WERI-Rb-1 (cell line): ENCODE measurements around the gene CCT7.

ENCODE experiments used
- DNase-seq: peaks from one replicate; pipeline ENCODE4 v3.0.0-alpha.2; 2020
- H3K27ac ChIP-seq: fragments of 250-450 bp; sonication (Bioruptor Pico); 2 replicates; pipeline ENCODE4 v1.5.1; 2020; ENCODE audit warnings: mild to moderate bottlenecking, moderate library complexity
- H3K27me3 ChIP-seq: fragments of 250-450 bp; sonication (Bioruptor Pico); 2 replicates; pipeline ENCODE4 v1.5.1; 2021; ENCODE audit warnings: mild to moderate bottlenecking, low read depth, moderate library complexity; ENCODE audit not compliant: insufficient read depth, severe bottlenecking
- H3K36me3 ChIP-seq: fragments of 250-450 bp; sonication (Bioruptor Pico); 2 replicates; pipeline ENCODE4 v1.5.1; 2020; ENCODE audit warnings: mild to moderate bottlenecking, moderate library complexity
- H3K4me3 ChIP-seq: 2 replicates; pipeline ENCODE4 v1.5.1; 2011; ENCODE audit warnings: low read depth, mild to moderate bottlenecking, control low read depth, low read length
- H3K9me3 ChIP-seq: fragments of 250-450 bp; sonication (Bioruptor Pico); 2 replicates; pipeline ENCODE4 v1.5.1; 2021; ENCODE audit warnings: mild to moderate bottlenecking, moderate library complexity; ENCODE audit not compliant: severe bottlenecking
- TF ChIP-seq, protein P1 (sequence below): IDR thresholded peaks from 2 replicates; pipeline ENCODE4 v1.5.1; 2011; ENCODE audit warnings: low read depth, mild to moderate bottlenecking, control low read depth, inconsistent platforms, low read length

The CCT7 gene

DNA sequence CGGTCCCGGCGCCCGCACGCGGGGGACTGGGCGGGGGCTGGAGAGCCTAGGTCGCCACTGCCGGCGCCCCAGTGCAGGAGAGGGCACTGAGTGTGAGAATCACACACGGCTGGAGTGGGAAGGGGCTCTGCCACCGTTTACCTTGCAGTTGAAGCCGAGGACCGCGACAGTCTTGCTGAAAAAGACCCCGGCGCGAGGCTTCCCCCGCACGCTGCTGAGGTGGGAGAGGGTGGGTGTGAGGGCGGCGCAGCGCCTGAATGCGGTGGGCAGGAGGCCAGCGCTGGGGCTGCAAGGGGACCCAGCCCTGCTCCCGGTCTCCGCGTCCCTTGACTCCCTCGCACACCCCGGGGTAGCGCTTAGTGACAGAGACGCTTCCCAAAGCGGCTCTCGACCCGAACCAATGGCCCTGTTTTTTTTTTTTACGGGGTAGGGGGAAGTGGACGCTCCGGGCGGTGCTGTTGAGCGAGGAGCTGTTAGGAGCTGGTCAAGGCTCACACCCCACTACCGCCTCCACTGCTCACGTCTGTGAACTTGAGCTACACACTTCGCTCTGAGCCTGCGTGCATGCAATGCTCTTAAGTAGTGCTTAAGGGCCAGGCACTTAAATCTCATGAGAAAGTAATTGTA, 30.9 kb upstream of the CCT7 start:
- TF ChIP-seq, protein P1, sequence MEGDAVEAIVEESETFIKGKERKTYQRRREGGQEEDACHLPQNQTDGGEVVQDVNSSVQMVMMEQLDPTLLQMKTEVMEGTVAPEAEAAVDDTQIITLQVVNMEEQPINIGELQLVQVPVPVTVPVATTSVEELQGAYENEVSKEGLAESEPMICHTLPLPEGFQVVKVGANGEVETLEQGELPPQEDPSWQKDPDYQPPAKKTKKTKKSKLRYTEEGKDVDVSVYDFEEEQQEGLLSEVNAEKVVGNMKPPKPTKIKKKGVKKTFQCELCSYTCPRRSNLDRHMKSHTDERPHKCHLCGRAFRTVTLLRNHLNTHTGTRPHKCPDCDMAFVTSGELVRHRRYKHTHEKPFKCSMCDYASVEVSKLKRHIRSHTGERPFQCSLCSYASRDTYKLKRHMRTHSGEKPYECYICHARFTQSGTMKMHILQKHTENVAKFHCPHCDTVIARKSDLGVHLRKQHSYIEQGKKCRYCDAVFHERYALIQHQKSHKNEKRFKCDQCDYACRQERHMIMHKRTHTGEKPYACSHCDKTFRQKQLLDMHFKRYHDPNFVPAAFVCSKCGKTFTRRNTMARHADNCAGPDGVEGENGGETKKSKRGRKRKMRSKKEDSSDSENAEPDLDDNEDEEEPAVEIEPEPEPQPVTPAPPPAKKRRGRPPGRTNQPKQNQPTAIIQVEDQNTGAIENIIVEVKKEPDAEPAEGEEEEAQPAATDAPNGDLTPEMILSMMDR, result no peak
- no peaks in the 10 kb centered on the region for H3K36me3 ChIP-seq
- H3K27me3 ChIP-seq, result no peaks in the 10 kb centered on the region
- no peak overlapping the region for H3K27ac ChIP-seq
- no peak for DNase-seq
- H3K9me3 ChIP-seq, result no peaks in the 10 kb centered on the region
- H3K4me3 ChIP-seq, result no peak overlapping the region

DNA sequence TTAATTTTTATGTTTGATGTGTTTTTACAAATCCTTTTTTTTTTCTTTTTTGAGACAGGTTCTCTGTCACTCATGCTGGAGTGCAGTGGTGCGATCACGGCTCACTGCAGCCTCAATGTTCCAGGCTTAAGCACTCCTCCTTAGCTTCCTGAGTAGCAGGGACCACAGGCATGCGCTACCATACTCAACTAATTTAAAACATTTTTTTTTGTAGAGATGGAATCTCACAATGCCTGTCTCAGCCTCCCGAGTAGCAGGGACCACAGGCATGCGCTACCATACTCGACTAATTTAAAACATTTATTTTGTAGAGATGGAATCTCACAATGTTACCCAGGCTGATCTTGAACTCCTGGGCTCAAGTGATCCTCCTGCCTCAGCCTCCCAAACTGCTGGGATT, 28.5 kb upstream of the CCT7 start:
- no peaks in the 10 kb centered on the region for H3K36me3 ChIP-seq
- no peak overlapping the region for H3K4me3 ChIP-seq
- no peaks in the 10 kb centered on the region for H3K9me3 ChIP-seq
- no peaks in the 10 kb centered on the region for H3K27me3 ChIP-seq
- TF ChIP-seq, protein P1, result no peak
- H3K27ac ChIP-seq, result no peak overlapping the region
- DNase-seq, result no peak

DNA sequence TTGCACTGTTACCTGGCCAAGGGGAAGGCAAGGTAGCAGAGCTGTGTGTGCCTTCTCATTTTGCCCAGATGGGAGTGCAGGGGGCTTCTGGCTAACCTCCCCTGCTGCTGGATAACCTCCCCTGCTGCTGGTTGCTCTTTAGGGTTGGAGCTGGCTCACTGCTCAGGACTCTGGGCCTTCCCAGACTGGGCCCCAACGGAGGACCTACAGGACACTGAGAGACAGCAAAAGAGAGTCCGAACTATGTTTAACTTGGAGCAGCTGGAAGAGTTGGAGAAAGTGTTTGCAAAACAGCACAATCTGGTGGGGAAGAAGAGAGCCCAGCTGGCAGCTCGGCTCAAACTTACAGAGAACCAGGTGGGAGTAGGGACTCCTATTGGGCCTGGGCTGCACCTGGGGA, 25.9 kb upstream of the CCT7 start:
- TF ChIP-seq, protein P1, result no peak
- no peak for DNase-seq
- Histone ChIP-seq H3K27ac (no peak overlapping the region), H3K27me3 (no peaks in the 10 kb centered on the region), H3K4me3 (no peak overlapping the region), H3K36me3 (no peaks in the 10 kb centered on the region), H3K9me3 (no peaks in the 10 kb centered on the region)

DNA sequence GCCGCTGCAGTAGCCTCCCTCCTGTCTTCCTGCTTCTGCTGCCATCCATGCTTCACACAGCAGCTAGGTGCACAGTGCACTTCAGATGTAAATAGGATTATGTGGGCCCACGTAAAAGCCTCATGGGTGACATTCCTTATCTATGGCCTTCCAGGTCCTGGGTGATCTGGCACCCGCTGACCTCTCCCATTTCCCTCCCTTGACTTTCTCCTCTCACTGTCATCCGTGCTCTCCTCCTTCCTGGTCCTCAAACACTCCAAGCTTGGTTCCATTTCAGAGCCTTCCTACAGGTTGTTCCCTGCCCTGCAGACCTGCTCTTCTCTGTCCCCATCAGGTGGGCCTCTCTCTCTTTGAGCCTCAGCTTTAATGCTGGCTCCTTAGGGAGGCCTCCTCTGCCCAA, 24.1 kb upstream of the CCT7 start:
- Histone ChIP-seq H3K27me3 (no peaks in the 10 kb centered on the region), H3K36me3 (peaks cover 3% of the 10 kb centered on the region; the same call in 1 of the 2 replicates), H3K4me3 (no peak overlapping the region), H3K9me3 (no peaks in the 10 kb centered on the region), H3K27ac (no peak overlapping the region)
- DNase-seq, result no peak
- TF ChIP-seq, protein P1, result no peak

DNA sequence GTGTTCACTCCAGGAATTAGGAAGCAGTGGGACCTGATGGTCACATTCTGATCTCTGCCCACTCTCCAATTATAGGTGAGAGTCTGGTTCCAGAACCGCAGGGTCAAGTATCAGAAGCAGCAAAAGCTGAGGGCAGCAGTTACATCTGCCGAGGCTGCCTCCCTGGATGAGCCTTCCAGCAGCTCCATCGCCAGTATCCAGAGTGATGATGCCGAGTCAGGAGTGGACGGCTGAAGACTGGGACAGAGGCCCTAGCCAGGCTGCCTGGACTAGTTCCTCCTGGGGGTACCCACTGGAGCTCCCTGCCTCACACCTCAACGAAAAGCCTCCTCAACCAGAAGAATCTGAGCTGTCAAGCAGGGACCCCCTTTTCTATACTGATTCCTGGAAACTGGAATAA, 23.4 kb upstream of the CCT7 start:
- H3K4me3 ChIP-seq, result no peak overlapping the region
- peaks cover 3% of the 10 kb centered on the region; the same call in 1 of the 2 replicates for H3K36me3 ChIP-seq
- DNase-seq, result no peak
- no peaks in the 10 kb centered on the region for H3K9me3 ChIP-seq
- H3K27ac ChIP-seq, result no peak overlapping the region
- TF ChIP-seq, protein P1, result no peak
- no peaks in the 10 kb centered on the region for H3K27me3 ChIP-seq

DNA sequence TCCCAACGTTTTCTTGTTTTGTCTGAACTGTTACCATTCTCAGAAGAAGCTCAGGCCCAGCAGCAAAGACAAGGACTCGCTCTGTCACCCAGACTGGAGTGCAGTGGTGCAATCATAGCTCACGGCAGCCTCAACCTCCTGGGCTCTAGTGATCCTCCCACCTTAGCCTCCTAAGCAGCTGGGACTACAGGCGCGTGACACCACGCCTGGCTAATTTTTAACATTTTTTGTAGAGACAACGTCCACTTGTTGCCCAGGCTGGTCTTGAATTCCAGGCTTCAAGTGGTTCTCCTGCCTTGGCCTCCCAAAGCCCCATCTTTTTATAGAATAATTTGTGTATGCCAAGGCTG, 22.0 kb upstream of the CCT7 start:
- H3K36me3 ChIP-seq, result peaks cover 3% of the 10 kb centered on the region; the same call in 1 of the 2 replicates
- no peak overlapping the region for H3K4me3 ChIP-seq
- H3K27ac ChIP-seq, result no peak overlapping the region
- TF ChIP-seq, protein P1, result no peak
- H3K9me3 ChIP-seq, result no peaks in the 10 kb centered on the region
- no peaks in the 10 kb centered on the region for H3K27me3 ChIP-seq
- no peak for DNase-seq
